Measurements from ENCODE around the gene LRG1. TPM values are rescaled to one million over a fixed set of nuclear protein-coding genes. Genes with fewer than 3 reads are reported as not detected.

Gene LRG1
- total and polyA plus RNA-seq, 9 of the 15 experiments (the other 6 are each of a cell fraction or from before 2014, with no cell fraction given): 1.5 to 11.9 (median 8.7) TPM

DNA sequence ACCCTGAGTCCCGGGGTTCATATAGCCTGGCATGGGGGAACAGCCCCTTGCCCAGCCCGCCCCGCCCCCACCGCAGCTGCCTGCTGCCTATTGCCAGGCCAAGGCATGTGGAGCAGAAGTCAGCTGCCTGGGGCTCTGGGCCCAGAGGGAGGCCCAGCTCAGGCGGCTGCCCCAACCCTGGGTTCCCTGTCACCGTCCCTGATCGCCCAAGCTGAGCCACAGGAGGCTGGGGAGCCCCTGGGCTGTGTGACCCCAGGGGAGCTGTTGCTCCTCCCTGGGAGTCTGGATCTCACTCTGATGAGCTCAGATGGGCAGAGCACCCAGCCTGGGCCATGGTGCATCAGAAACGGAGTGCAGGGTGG lies 22.9 kb downstream of the LRG1 start:
- FAIRE-seq (no peak), ATAC-seq (no peak), DNase-seq (ENCODE audit: extremely low read depth in 1 of 4, low spot score in 3 of 4) (no peak)
- Histone ChIP-seq H2AFZ (ENCODE audit: low read depth, low read length) (no peak overlapping the region), H3K79me2 (ENCODE audit: control insufficient read depth, insufficient read depth, low read length) (no peaks in the 10 kb centered on the region), H3K9ac (ENCODE audit: insufficient read depth in 1 of 2, low read depth in 2 of 2, low read length in 2 of 2) (no peak overlapping the region), H3K27ac (ENCODE audit: extremely low read depth, low read depth, low read length) (no peak overlapping the region), H3K4me3 (no peak overlapping the region), H4K20me1 (replicated peaks; ENCODE audit: control insufficient read depth, insufficient read depth, low read length) (0 out of 2 replicates have a peak, but pooled peaks cover 3% of the 10 kb centered on the region), H3K9me3 (replicated peaks; ENCODE audit: control insufficient read depth, insufficient read depth, low read depth, low read length) (no peaks in the 10 kb centered on the region), H3K4me2 (ENCODE audit: insufficient read depth, low read length) (no peak overlapping the region), H3K36me3 (ENCODE audit: control insufficient read depth, insufficient read depth, low read length) (no peaks in the 10 kb centered on the region), H3K4me1 (replicated peaks in 1 of 2; ENCODE audit: control insufficient read depth in 2 of 2, insufficient read depth in 2 of 2, low read length in 2 of 2) (peaks cover 0 to 29% of the 10 kb centered on the region in 2 experiments; a peak in 2 of 5 replicates), H3K27me3 (ENCODE audit: control insufficient read depth in 2 of 2, insufficient read depth in 2 of 2, low read length in 2 of 2) (peaks cover 14 to 32% of the 10 kb centered on the region in 2 experiments; a peak in 4 of 5 replicates), H3K9me1 (ENCODE audit: control insufficient read depth, insufficient read depth, low read length) (no peaks in the 10 kb centered on the region)
- in situ Hi-C loops (cut with MboI) (loop anchor here (5.0 kb wide), 1 partner anchor 245 kb away; no protein-coding TSS in a partner anchor), intact Hi-C loops (cut with micrococcal nuclease) (no loop called here)
- 9% methylated on average over 7 of the region's 8 CpGs for WGBS (ENCODE audit: insufficient coverage, low coverage, missing lambda C conversion rate)
- BruUV-seq (replicated peaks): no TSS peak
- ChIA-PET CTCF (ENCODE audit: low intra/inter-chr PET ratio) (no interaction called here), POLR2A (interaction anchor here (1.2 kb wide), 1 partner anchor 8 kb away, joined by 3 read pairs; no protein-coding TSS in a partner anchor)
- TF ChIP-seq POLR2AphosphoS2 (IDR thresholded peaks at IDR 0.05; ENCODE audit: low read length) (no peak), ATF2 (CRISPR knock-in tag; IDR thresholded peaks at IDR 0.05) (no peak), RBFOX2 (IDR thresholded peaks at IDR 0.05; ENCODE audit: low read depth, low read length) (no peak), KDM5B (IDR thresholded peaks at IDR 0.05; ENCODE audit: insufficient replicate concordance, low read depth, low read length) (no peak), ZNF24 (IDR thresholded peaks at IDR 0.05) (no peak), SRF (CRISPR knock-in tag; IDR thresholded peaks at IDR 0.05) (no peak), MGA (IDR thresholded peaks at IDR 0.05) (no peak)
- TF ChIP-seq, protein P1, sequence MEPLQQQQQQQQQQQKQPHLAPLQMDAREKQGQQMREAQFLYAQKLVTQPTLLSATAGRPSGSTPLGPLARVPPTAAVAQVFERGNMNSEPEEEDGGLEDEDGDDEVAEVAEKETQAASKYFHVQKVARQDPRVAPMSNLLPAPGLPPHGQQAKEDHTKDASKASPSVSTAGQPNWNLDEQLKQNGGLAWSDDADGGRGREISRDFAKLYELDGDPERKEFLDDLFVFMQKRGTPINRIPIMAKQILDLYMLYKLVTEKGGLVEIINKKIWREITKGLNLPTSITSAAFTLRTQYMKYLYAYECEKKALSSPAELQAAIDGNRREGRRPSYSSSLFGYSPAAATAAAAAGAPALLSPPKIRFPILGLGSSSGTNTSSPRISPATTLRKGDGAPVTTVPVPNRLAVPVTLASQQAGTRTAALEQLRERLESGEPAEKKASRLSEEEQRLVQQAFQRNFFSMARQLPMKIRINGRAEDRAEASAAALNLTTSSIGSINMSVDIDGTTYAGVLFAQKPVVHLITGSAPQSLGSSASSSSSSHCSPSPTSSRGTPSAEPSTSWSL (CRISPR knock-in tag; IDR thresholded peaks at IDR 0.05; ENCODE audit: borderline replicate concordance): no peak
